H1 (cell line): ENCODE data around the gene UBE2E2. TPM values are rescaled to one million over a fixed set of nuclear protein-coding genes. Genes with fewer than 3 reads are reported as not detected.

Source experiments
- CTCF ChIA-PET: fragments of 300-600 bp; sonication (Branson Sonifier 250); formaldehyde crosslinking; loops from one replicate; lab custom pipeline; 2021; ENCODE audit not compliant: partially characterized antibody; lab: Charles Lee
- POLR2A ChIA-PET: fragments of 300-600 bp; sonication (Branson Sonifier 250); formaldehyde crosslinking; loops from one replicate; lab custom pipeline; 2021; ENCODE audit warnings: inconsistent platforms; ENCODE audit not compliant: partially characterized antibody; lab: Charles Lee
- DNase-seq, 2 experiments: peaks; one replicate each; pipeline versions ENCODE4 v3.0.0 to v3.0.0-alpha.2; 2010 to 2022; ENCODE audit warnings: low spot score in 2 of 2, low read depth in 1 of 2, mixed read lengths in 1 of 2
- FAIRE-seq: peaks from 2 replicates; lab custom pipeline; 2011; peaks lifted over from hg19 to GRCh38; lab: Jason Lieb, UNC
- H2AFZ ChIP-seq: 2 replicates; pipeline ENCODE4 v1.8.1; 2012; ENCODE audit warnings: low read length, inconsistent platforms
- H2AK5ac ChIP-seq: 2 replicates; pipeline ENCODE4 v1.6.1; 2013; ENCODE audit warnings: low read depth, low read length
- H2BK120ac ChIP-seq: replicated peaks from 2 replicates; pipeline ENCODE3; 2013; ENCODE audit warnings: low read depth, low read length, inconsistent platforms
- H2BK12ac ChIP-seq: 2 replicates; pipeline ENCODE4 v1.6.1; 2013; ENCODE audit warnings: low read depth, low read length
- H2BK15ac ChIP-seq: 2 replicates; pipeline ENCODE4 v1.6.1; 2013; ENCODE audit warnings: low read length
- H2BK20ac ChIP-seq: 2 replicates; pipeline ENCODE4 v1.6.1; 2013; ENCODE audit warnings: low read length
- H2BK5ac ChIP-seq: 2 replicates; pipeline ENCODE4 v1.6.1; 2013; ENCODE audit warnings: low read depth, low read length
- H3K14ac ChIP-seq: 2 replicates; pipeline ENCODE4 v1.6.1; 2013; ENCODE audit warnings: inconsistent platforms; ENCODE audit not compliant: insufficient read length
- H3K18ac ChIP-seq: 2 replicates; pipeline ENCODE4 v1.6.1; 2013; ENCODE audit warnings: low read length; ENCODE audit errors: extremely low read depth
- H3K23ac ChIP-seq: 2 replicates; pipeline ENCODE4 v1.6.1; 2013; ENCODE audit warnings: inconsistent platforms; ENCODE audit not compliant: insufficient read length
- H3K23me2 ChIP-seq: 2 replicates; pipeline ENCODE4 v1.6.1; 2013; ENCODE audit warnings: low read depth, low read length
- H3K27ac ChIP-seq: 2 replicates; pipeline ENCODE4 v1.6.1; 2011; ENCODE audit warnings: low read depth, low read length, inconsistent platforms
- H3K27me3 ChIP-seq, 4 experiments: replicated peaks in 1 of 4; 1 replicate in 1 of 4; 2 replicates in 3 of 4; pipeline versions ENCODE4 v1.6.1 to v1.8.1; 2011 to 2013; ENCODE audit warnings: low read length in 3 of 4, mild to moderate bottlenecking in 3 of 4, inconsistent platforms in 2 of 4, mixed read lengths in 2 of 4, moderate library complexity in 1 of 4; ENCODE audit not compliant: control insufficient read depth in 3 of 4, insufficient read depth in 3 of 4; ENCODE audit errors: extremely low read depth in 1 of 4
- H3K36me3 ChIP-seq, 4 experiments: 2 replicates each; pipeline versions ENCODE4 v1.6.1 to v1.8.1; 2011 to 2013; ENCODE audit warnings: mild to moderate bottlenecking in 4 of 4, low read length in 3 of 4, moderate library complexity in 2 of 4, control low read depth in 1 of 4, inconsistent platforms in 1 of 4; ENCODE audit not compliant: insufficient read depth in 4 of 4, control insufficient read depth in 2 of 4
- H3K4ac ChIP-seq: replicated peaks from 2 replicates; pipeline ENCODE3; 2013; ENCODE audit warnings: low read length, low read depth, mixed read lengths, inconsistent platforms; ENCODE audit not compliant: insufficient read length
- H3K4me1 ChIP-seq, 4 experiments: replicated peaks in 1 of 4; 1 replicate in 1 of 4; 2 replicates in 3 of 4; pipeline versions ENCODE4 v1.6.1 to v1.8.1; 2011 to 2013; ENCODE audit warnings: low read length in 3 of 4, inconsistent platforms in 2 of 4, mixed read lengths in 1 of 4; ENCODE audit not compliant: insufficient read depth in 4 of 4, control insufficient read depth in 3 of 4
- H3K4me2 ChIP-seq, 2 experiments: 2 replicates each; pipeline versions ENCODE4 v1.6.1 to v1.8.1; 2011 to 2013; ENCODE audit warnings: low read depth in 2 of 2, low read length in 2 of 2, control low read depth in 1 of 2, inconsistent platforms in 1 of 2, mild to moderate bottlenecking in 1 of 2; ENCODE audit not compliant: insufficient read depth in 1 of 2
- H3K4me3 ChIP-seq, 4 experiments: fragments of 200-600, 300-600 bp in 1 of 4; sonication (generic), shearing (Covaris generic), sonication (Bioruptor Twin) in 1 of 4; 2 replicates each; pipeline versions ENCODE4 v1.5.1 to v1.8.1; 2011 to 2016; ENCODE audit warnings: low read length in 4 of 4, low read depth in 3 of 4, control low read depth in 2 of 4, inconsistent platforms in 2 of 4, mild to moderate bottlenecking in 2 of 4, mixed read lengths in 1 of 4, moderate library complexity in 1 of 4; ENCODE audit not compliant: insufficient read depth in 2 of 4; ENCODE audit errors: extremely low read depth in 1 of 4
- H3K56ac ChIP-seq: replicated peaks from 2 replicates; pipeline ENCODE3; 2013; ENCODE audit warnings: low read depth, mild to moderate bottlenecking, mixed read lengths, low read length, inconsistent platforms; ENCODE audit not compliant: insufficient read length
- H3K79me1 ChIP-seq: 2 replicates; pipeline ENCODE4 v1.6.1; 2013; ENCODE audit warnings: low read depth, low read length, control low read depth
- H3K79me2 ChIP-seq, 2 experiments: 2 replicates each; pipeline versions ENCODE4 v1.6.1 to v1.8.1; 2012 to 2013; ENCODE audit warnings: low read length in 2 of 2, mild to moderate bottlenecking in 2 of 2, inconsistent platforms in 1 of 2; ENCODE audit not compliant: insufficient read depth in 2 of 2, control insufficient read depth in 1 of 2
- H3K9ac ChIP-seq, 4 experiments: replicated peaks in 1 of 4; 1 replicate in 1 of 4; 2 replicates in 3 of 4; pipeline versions ENCODE4 v1.6.1 to v1.8.1; 2011 to 2013; ENCODE audit warnings: low read depth in 3 of 4, low read length in 3 of 4, control low read depth in 2 of 4, mild to moderate bottlenecking in 2 of 4, moderate library complexity in 2 of 4, inconsistent platforms in 1 of 4; ENCODE audit errors: extremely low read depth in 1 of 4
- H3K9me3 ChIP-seq, 2 experiments: 2 replicates each; pipeline versions ENCODE4 v1.6.1 to v1.8.1; 2012 to 2013; ENCODE audit warnings: mild to moderate bottlenecking in 2 of 2, moderate library complexity in 2 of 2, control low read depth in 1 of 2, inconsistent platforms in 1 of 2, low read depth in 1 of 2, low read length in 1 of 2, mixed read lengths in 1 of 2; ENCODE audit not compliant: insufficient read depth in 2 of 2
- H4K20me1 ChIP-seq, 2 experiments: replicated peaks in 1 of 2; 2 replicates each; pipeline versions ENCODE3 to v1.8.1; 2011 to 2013; ENCODE audit warnings: inconsistent platforms in 2 of 2, low read length in 2 of 2, mild to moderate bottlenecking in 1 of 2; ENCODE audit not compliant: insufficient read depth in 2 of 2, control insufficient read depth in 1 of 2
- H4K5ac ChIP-seq: 2 replicates; pipeline ENCODE4 v1.6.1; 2013; ENCODE audit warnings: low read length, low read depth, mixed read lengths, inconsistent platforms; ENCODE audit not compliant: insufficient read length
- H4K8ac ChIP-seq: 2 replicates; pipeline ENCODE4 v1.8.0; 2013; ENCODE audit warnings: mild to moderate bottlenecking, moderate library complexity, low read length, inconsistent platforms; ENCODE audit not compliant: insufficient read depth; ENCODE audit errors: extremely low read depth
- H4K91ac ChIP-seq: replicated peaks from 2 replicates; pipeline ENCODE3; 2013; ENCODE audit warnings: low read length, mixed read lengths, inconsistent platforms; ENCODE audit not compliant: insufficient read length
- CBX8 ChIP-seq: fragments of 300-800, 300-1000 bp; sonication (generic); IDR thresholded peaks from 2 replicates; pipeline ENCODE4 v1.7.1; 2016; ENCODE audit warnings: low read depth, low read length, borderline replicate concordance
- EGR1 ChIP-seq: IDR thresholded peaks from 2 replicates; pipeline ENCODE4 v1.6.1; 2011; ENCODE audit warnings: low read depth, low read length, borderline replicate concordance
- HDAC6 ChIP-seq: IDR thresholded peaks from one replicate; pipeline ENCODE4 v1.7.1; 2012; ENCODE audit warnings: low read depth, mild to moderate bottlenecking, inconsistent platforms, low read length, moderate library complexity
- MAFK ChIP-seq: IDR thresholded peaks from 2 replicates; pipeline ENCODE4 v1.6.1; 2012; ENCODE audit warnings: low read depth, mild to moderate bottlenecking, improper control_type of control experiment, low read length
- NRF1 ChIP-seq: IDR thresholded peaks from 2 replicates; pipeline ENCODE4 v1.6.1; 2011; ENCODE audit warnings: mild to moderate bottlenecking, low read depth, low read length, improper control_type of control experiment
- SAP30 ChIP-seq: fragments of 300-600 bp; sonication (generic); IDR thresholded peaks from 2 replicates; pipeline ENCODE4 v1.7.1; 2012; ENCODE audit warnings: low read length, moderate library complexity, mild to moderate bottlenecking, inconsistent platforms; ENCODE audit not compliant: insufficient read depth, insufficient replicate concordance
- SIN3A ChIP-seq, 2 experiments: IDR thresholded peaks in 1 of 2; conservative IDR thresholded peaks in 1 of 2; 2 replicates each; pipeline ENCODE4 v1.6.1; 2011 to 2012; ENCODE audit warnings: low read length in 2 of 2, improper control_type of control experiment in 1 of 2, low read depth in 1 of 2, mild to moderate bottlenecking in 1 of 2
- SIRT6 ChIP-seq: IDR thresholded peaks from one replicate; pipeline ENCODE4 v1.7.1; 2012; ENCODE audit warnings: low read length, inconsistent platforms
- SIX5 ChIP-seq: IDR thresholded peaks from 2 replicates; pipeline ENCODE4 v1.6.1; 2011; ENCODE audit warnings: mild to moderate bottlenecking, low read depth, low read length
- SP4 ChIP-seq: IDR thresholded peaks from 2 replicates; pipeline ENCODE4 v1.6.1; 2012; ENCODE audit warnings: low read length, inconsistent platforms
- WGBS, 2 experiments: shearing (Covaris generic) in 1 of 2; methylation state at CpG; one replicate each; pipeline versions ENCODE4 v1.1.6 to v1.1.7; 2013 to 2015; ENCODE audit warnings: low lambda C conversion rate in 2 of 2, mixed read lengths in 2 of 2, inconsistent platforms in 1 of 2, low coverage in 1 of 2, missing lambda C conversion rate in 1 of 2; ENCODE audit not compliant: insufficient replicate concordance in 2 of 2, insufficient coverage in 1 of 2, insufficient read length in 1 of 2; ENCODE audit errors: extremely low coverage in 1 of 2, missing lambda C conversion rate in 1 of 2; 5-methylcytosine and 5-hydroxymethylcytosine counted together
- polyA plus RNA-seq, 7 experiments: library from polyadenylated mRNA; depleted of rRNA in 3 of 7; stranded (reverse) in 5 of 7; unstranded in 2 of 7; fragments of >200 nt in 5 of 7; fragments of 200-250 nt in 2 of 7; gene quantifications; 1 replicate in 5 of 7; 2 replicates in 1 of 7; 4 replicates in 1 of 7; pipeline versions ENCODE4 v1.2.1 to v1.2.3, GENCODE V29; 2011 to 2013; ENCODE audit warnings: missing spikeins in 2 of 7, mixed read lengths in 2 of 7
- total RNA-seq: library from RNA; stranded (reverse); fragmentation: NEBNext Ultra II Directional; extraction: Animal tissue kit (Norgen Biotek cat#: 25700); gene quantifications from 2 replicates; pipeline ENCODE4 v1.2.1, GENCODE V29; 2021
- TF ChIP-seq, protein P1 (sequence below): IDR thresholded peaks from 2 replicates; pipeline ENCODE4 v1.6.1; 2012; ENCODE audit warnings: inconsistent platforms
- TF ChIP-seq, protein P2 (sequence below): IDR thresholded peaks from 2 replicates; pipeline ENCODE4 v1.6.1; 2012; ENCODE audit warnings: low read length, inconsistent platforms

UBE2E2 gene
- total and polyA plus RNA-seq, 2 of the 8 experiments (the other 6 are each of a cell fraction or from before 2014, with no cell fraction given) = 57.6 to 70.6 TPM

DNA sequence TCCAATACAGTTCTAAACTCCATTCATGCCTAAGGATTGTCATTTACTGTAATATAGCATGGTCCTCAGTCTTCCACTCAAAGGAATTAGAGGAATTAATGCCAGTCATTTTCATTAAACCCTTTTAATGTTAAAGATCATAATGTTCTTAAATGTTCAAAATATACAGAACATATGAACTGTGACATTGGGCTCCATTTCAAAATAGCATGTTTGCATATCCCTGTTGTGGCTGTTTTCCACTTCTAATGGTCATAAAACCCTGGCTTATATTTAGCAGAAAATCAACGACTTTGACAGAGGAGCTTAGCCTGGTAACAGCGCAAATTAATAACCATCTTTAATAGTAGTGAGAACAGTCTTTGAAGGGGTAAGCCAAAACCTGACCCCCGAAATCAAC is 260.7 kb downstream of the UBE2E2 start:
- Histone ChIP-seq H3K4me2 (no peak overlapping the region), H3K9ac (no peak overlapping the region), H3K79me1 (no peaks in the 10 kb centered on the region), H3K23ac (no peak overlapping the region), H3K9me3 (no peaks in the 10 kb centered on the region), H4K8ac (no peak overlapping the region), H3K36me3 (no peaks in the 10 kb centered on the region), H3K27me3 (peaks cover 0 to 2% (median 0%) of the 10 kb centered on the region in 4 experiments; a peak in 1 of 7 replicates), H2AFZ (no peak overlapping the region), H3K14ac (no peak overlapping the region), H2BK20ac (no peak overlapping the region), H3K27ac (no peak overlapping the region), H4K91ac (no peak overlapping the region), H2BK5ac (no peak overlapping the region), H3K79me2 (0 out of 4 replicates have a peak, but pooled peaks cover 0 to 6% of the 10 kb centered on the region in 2 experiments), H3K4me1 (peaks cover 0 to 3% (median 1%) of the 10 kb centered on the region in 4 experiments; a peak in 2 of 7 replicates), H3K56ac (no peak overlapping the region), H2BK15ac (no peak overlapping the region), H3K4ac (no peak overlapping the region), H2BK12ac (no peak overlapping the region), H4K20me1 (no peaks in the 10 kb centered on the region), H3K18ac (no peak overlapping the region), H2AK5ac (no peak overlapping the region), H3K23me2 (no peaks in the 10 kb centered on the region), H3K4me3 (no peak overlapping the region), H2BK120ac (no peak overlapping the region), H4K5ac (no peak overlapping the region)
- FAIRE-seq = no peak
- 80% methylated on average over 3 of the region's 3 CpGs; no CpG with 5 or more reads in 1 of the 2 experiments for WGBS, 2 experiments
- POLR2A ChIA-PET = interaction anchor here (1.0 kb wide), 1 partner anchor 84 kb away, joined by 3 read pairs; no protein-coding TSS in a partner anchor
- CTCF ChIA-PET = interaction anchor here (0.7 kb wide), 1 partner anchor 263 kb away, joined by 3 read pairs; no protein-coding TSS in a partner anchor
- DNase-seq = no peak
- TF ChIP-seq SIRT6 = no peak
- no peak for TF ChIP-seq SAP30
- TF ChIP-seq EGR1 = no peak
- TF ChIP-seq, protein P1, sequence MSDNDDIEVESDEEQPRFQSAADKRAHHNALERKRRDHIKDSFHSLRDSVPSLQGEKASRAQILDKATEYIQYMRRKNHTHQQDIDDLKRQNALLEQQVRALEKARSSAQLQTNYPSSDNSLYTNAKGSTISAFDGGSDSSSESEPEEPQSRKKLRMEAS = no peak
- no peak for TF ChIP-seq SIX5
- TF ChIP-seq NRF1 = no peak
- TF ChIP-seq SP4 = no peak
- no peak for TF ChIP-seq SIN3A (conservative IDR thresholded peaks at IDR 0.05 in 1 of 2, IDR thresholded peaks at IDR 0.05 in 1 of 2; ENCODE audit: low read depth in 1 of 2, low read length in 2 of 2)
- TF ChIP-seq HDAC6 = no peak
- no peak for TF ChIP-seq CBX8
- TF ChIP-seq, protein P2, sequence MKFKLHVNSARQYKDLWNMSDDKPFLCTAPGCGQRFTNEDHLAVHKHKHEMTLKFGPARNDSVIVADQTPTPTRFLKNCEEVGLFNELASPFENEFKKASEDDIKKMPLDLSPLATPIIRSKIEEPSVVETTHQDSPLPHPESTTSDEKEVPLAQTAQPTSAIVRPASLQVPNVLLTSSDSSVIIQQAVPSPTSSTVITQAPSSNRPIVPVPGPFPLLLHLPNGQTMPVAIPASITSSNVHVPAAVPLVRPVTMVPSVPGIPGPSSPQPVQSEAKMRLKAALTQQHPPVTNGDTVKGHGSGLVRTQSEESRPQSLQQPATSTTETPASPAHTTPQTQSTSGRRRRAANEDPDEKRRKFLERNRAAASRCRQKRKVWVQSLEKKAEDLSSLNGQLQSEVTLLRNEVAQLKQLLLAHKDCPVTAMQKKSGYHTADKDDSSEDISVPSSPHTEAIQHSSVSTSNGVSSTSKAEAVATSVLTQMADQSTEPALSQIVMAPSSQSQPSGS = no peak
- no peak for TF ChIP-seq MAFK
